ENCODE measurements around the gene RAD50.

GRCh38 chr5:132608107-132608506, 51.3 kb downstream of the RAD50 start:
- TF ChIP-seq CTCF (IDR thresholded peaks at IDR 0.05) (no peak), POLR2AphosphoS5 (IDR thresholded peaks at IDR 0.05) (no peak), EP300 (IDR thresholded peaks at IDR 0.05) (no peak)
